ENCODE measurements around the gene TRDMT1. TPM values are rescaled to one million over a fixed set of nuclear protein-coding genes. Genes with fewer than 3 reads are reported as not detected.
"Not testable (repeated sequence)": the region's sequence is repeated elsewhere in the genome, so short reads cannot be mapped to it uniquely, and the experiment has no call there.

The TRDMT1 gene
- total and polyA plus RNA-seq, 10 donors = 1.6 to 40.0 (median 12.0) TPM

DNA sequence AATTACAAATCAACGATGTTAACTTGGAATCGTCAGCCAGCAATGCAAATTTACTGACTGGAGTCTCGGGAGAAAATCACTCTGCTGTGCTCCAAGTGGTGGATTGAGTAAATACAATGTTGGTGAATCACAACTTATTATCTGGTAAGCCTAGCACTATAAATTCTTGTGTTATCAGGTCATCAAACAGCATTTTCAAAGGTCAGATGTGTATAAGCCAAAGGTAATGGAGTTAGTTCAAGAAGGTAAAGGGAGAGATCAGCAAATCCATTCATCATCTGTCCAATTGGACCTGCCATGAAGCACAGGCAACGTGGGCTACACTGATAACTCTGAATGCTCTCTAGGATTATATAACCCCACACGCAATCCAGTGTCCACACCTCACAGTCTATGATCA, 85.8 kb downstream of the TRDMT1 start:
- intact Hi-C loops (cut with DNase I; ENCODE audit: low total_unique reads) = no loop called here
- TF ChIP-seq, protein P1, sequence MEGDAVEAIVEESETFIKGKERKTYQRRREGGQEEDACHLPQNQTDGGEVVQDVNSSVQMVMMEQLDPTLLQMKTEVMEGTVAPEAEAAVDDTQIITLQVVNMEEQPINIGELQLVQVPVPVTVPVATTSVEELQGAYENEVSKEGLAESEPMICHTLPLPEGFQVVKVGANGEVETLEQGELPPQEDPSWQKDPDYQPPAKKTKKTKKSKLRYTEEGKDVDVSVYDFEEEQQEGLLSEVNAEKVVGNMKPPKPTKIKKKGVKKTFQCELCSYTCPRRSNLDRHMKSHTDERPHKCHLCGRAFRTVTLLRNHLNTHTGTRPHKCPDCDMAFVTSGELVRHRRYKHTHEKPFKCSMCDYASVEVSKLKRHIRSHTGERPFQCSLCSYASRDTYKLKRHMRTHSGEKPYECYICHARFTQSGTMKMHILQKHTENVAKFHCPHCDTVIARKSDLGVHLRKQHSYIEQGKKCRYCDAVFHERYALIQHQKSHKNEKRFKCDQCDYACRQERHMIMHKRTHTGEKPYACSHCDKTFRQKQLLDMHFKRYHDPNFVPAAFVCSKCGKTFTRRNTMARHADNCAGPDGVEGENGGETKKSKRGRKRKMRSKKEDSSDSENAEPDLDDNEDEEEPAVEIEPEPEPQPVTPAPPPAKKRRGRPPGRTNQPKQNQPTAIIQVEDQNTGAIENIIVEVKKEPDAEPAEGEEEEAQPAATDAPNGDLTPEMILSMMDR (IDR thresholded peaks at IDR 0.05 in 8 of 11, conservative IDR thresholded peaks at IDR 0.05 in 3 of 11) = no peak
- no peak for TF ChIP-seq POLR2A (IDR thresholded peaks at IDR 0.05)
- no peak for TF ChIP-seq POLR2AphosphoS5 (IDR thresholded peaks at IDR 0.05)
- no peak for DNase-seq
- no peak overlapping the region for H3K27ac ChIP-seq
- WGBS, 5 donors = 84 to 94% (median 88%) methylated on average over 5 of the region's 5 CpGs
- H3K4me3 ChIP-seq = no peak overlapping the region
- no peaks in the 10 kb centered on the region for H3K9me3 ChIP-seq
- peaks cover 0 to 4% (median 0%) of the 10 kb centered on the region in 6 donors for H3K36me3 ChIP-seq
- no peaks in the 10 kb centered on the region for H3K4me1 ChIP-seq
- H3K27me3 ChIP-seq (replicated peaks in 1 of 7) = no peaks in the 10 kb centered on the region

DNA sequence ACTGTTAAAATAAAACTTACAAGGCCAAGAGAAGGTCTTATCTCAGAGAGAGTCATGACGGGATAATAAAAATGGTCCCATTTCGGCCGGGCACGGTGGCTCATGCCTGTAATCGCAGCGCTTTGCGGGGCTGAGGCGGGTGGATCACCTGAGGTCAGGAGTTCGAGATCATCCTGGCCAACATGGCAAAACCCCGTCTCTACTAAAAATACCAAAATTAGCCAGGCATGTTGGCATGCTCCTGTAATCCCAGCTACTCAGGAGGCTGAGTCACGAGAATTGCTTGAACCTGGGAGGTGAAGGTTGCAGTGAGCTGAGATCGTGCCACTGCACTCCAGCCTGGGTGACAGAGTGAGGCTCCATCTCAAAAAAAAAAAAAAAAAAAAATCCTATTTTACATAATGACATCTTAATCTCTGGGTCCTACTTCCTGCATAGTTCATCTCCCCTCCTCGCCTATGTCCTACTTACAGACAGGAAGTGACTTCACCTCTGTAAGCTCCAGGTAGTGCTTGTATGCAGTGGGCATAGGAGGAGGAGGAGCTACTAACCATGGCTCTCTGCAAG, 86.5 kb downstream of the TRDMT1 start:
- 92 to 95% (median 93%) methylated on average over 13 of the region's 13 CpGs for WGBS, 5 donors
- H3K4me1 ChIP-seq; H3K4me3 ChIP-seq; H3K27ac ChIP-seq; intact Hi-C loops (cut with DNase I; ENCODE audit: low total_unique reads); H3K9me3 ChIP-seq; DNase-seq; H3K36me3 ChIP-seq; H3K27me3 ChIP-seq (replicated peaks in 1 of 7): not testable (repeated sequence)

DNA sequence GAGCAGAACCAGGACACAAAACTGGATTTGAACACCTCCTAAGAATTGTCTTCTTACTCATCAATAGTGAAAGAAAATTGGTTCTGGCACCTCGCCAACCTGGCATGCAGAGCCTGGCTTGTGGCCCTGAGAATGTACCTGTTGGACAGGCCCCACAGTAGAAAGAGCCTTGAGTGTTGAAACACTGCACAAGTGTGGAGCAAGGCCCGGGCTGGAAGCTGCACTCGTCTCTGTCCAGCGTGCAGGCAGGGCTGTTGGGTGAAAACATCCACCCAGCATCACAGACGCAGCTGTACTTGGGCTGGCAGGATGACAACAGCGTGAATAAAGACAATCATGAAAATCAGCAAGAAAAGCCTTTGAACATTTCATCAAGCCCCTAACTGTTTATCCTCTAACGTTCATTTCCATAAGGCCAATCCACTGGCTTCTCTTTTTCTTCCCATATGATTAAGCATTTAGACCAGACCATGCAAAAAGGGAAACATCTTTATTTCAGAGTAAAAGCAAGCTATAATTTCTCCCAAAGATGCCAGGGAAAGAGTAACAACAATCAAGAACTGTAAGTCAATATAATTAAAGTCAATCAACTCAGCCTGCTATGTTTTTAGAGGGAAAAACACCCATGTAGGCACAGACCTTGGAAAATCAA, 87.5 kb downstream of the TRDMT1 start:
- intact Hi-C loops (cut with DNase I; ENCODE audit: low total_unique reads) = no loop called here
- Histone ChIP-seq H3K4me1 (no peaks in the 10 kb centered on the region), H3K36me3 (peaks cover 0 to 4% (median 0%) of the 10 kb centered on the region in 6 donors), H3K27me3 (replicated peaks in 1 of 7) (no peaks in the 10 kb centered on the region), H3K4me3 (no peak overlapping the region), H3K9me3 (no peaks in the 10 kb centered on the region), H3K27ac (no peak overlapping the region)
- 73 to 89% (median 84%) methylated on average over 7 of the region's 7 CpGs for WGBS, 5 donors
- no peak for TF ChIP-seq POLR2A (IDR thresholded peaks at IDR 0.05)
- TF ChIP-seq POLR2AphosphoS5 (IDR thresholded peaks at IDR 0.05) = no peak
- TF ChIP-seq, protein P1 (IDR thresholded peaks at IDR 0.05 in 8 of 11, conservative IDR thresholded peaks at IDR 0.05 in 3 of 11) = no peak
- no peak for DNase-seq

DNA sequence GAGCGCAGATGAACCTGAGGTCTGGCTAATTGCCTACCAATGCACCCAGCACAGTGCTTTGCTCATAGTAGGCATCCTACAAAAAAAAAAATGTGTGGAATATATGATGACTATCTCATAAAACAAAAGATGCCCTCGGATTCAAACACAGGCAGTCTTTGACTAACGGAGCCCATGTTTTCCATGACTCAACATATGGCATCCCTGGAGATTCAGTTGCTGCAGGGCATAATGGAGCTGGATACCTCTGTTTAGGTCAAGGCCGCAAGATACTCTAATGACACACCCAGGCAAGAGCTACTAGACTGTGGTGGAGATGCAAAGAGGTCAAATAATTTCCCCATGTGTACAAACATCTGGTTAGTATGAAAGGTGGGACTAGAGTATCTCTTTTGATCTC, 88.1 kb downstream of the TRDMT1 start:
- no peak for TF ChIP-seq POLR2AphosphoS5 (IDR thresholded peaks at IDR 0.05)
- Histone ChIP-seq H3K27ac (no peak overlapping the region), H3K36me3 (peaks cover 0 to 4% (median 0%) of the 10 kb centered on the region in 6 donors), H3K27me3 (replicated peaks in 1 of 7) (no peaks in the 10 kb centered on the region), H3K9me3 (no peaks in the 10 kb centered on the region), H3K4me3 (no peak overlapping the region), H3K4me1 (no peaks in the 10 kb centered on the region)
- no peak for DNase-seq
- intact Hi-C loops (cut with DNase I; ENCODE audit: low total_unique reads) = no loop called here
- WGBS, 5 donors = 91 to 97% (median 96%) methylated on average over 4 of the region's 4 CpGs

DNA sequence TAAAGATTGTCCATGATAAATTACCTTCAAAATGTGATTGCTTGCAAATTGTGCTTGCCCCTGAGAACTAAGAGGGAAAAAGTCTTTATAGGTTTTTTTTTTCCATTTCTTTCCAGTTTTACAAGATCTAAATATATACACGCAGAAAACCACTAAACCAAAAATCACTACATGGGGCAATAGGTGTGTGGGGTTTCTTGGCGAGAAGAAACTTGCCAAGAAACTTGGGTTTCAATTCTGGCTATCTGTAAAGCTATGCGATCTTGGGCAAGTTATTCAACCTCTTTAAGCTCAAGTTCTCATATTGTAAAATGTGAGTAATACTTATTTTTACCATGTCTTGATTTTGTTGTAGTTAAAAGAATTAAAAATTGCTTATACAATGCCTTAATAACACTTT, 88.9 kb downstream of the TRDMT1 start:
- Histone ChIP-seq H3K4me1 (no peaks in the 10 kb centered on the region), H3K27ac (no peak overlapping the region), H3K4me3 (no peak overlapping the region), H3K27me3 (replicated peaks in 1 of 7) (no peaks in the 10 kb centered on the region), H3K9me3 (no peaks in the 10 kb centered on the region), H3K36me3 (peaks cover 0 to 4% (median 0%) of the 10 kb centered on the region in 6 donors)
- DNase-seq = no peak
- TF ChIP-seq, protein P1 (IDR thresholded peaks at IDR 0.05 in 8 of 11, conservative IDR thresholded peaks at IDR 0.05 in 3 of 11) = no peak
- TF ChIP-seq POLR2AphosphoS5 (IDR thresholded peaks at IDR 0.05) (no peak), POLR2A (IDR thresholded peaks at IDR 0.05) (no peak)
- WGBS, 5 donors = 54 to 73% (median 58%) methylated on average over 3 of the region's 3 CpGs
- intact Hi-C loops (cut with DNase I; ENCODE audit: low total_unique reads) = no loop called here
